HG03354 (cell line): ENCODE results near the gene DDX54.
"Not testable (repeated sequence)": the region's sequence is repeated elsewhere in the genome, so short reads cannot be mapped to it uniquely, and the experiment has no call there.

Source experiments
- ATAC-seq: cut with Tn5 transposase; IDR thresholded peaks from one replicate; pipeline ENCODE4 v1.9.1; 2021; ENCODE audit warnings: mild to moderate bottlenecking; ENCODE audit not compliant: unreplicated experiment, poor library complexity, severe bottlenecking

The DDX54 gene

DNA sequence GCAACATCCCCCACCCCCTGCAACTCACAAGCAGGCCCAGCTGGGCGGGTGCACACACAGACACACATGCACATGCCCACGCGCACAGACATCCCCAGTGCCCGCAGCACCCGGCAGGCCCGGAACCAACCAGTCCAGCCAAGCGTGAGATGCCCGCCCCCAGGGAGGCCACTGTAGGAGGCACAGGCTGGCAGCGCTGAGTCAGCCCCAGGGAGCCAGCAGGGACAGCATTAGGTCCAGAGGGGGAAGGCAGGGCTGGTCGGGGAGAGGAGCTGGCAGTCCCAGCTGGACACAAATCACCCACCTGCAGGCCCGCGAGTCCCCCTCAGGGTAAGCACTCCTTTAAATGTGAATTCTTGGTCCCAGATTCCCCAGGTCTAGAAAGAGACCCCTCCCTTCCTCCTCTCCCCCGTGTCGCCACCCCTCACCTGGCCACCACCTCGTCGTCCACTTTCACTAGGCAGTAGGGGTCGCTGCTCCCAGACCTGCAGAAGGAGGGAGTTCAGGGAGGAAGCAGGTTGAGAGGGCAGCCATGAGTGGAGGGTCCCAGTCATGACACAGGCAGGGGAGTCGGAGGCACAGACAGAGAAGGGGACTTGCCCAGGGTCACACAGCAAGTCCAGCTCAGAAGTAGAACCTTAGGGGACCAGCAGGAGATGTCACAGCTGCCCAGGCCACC lies 54.7 kb downstream of the DDX54 start:
- ATAC-seq, result no peak

DNA sequence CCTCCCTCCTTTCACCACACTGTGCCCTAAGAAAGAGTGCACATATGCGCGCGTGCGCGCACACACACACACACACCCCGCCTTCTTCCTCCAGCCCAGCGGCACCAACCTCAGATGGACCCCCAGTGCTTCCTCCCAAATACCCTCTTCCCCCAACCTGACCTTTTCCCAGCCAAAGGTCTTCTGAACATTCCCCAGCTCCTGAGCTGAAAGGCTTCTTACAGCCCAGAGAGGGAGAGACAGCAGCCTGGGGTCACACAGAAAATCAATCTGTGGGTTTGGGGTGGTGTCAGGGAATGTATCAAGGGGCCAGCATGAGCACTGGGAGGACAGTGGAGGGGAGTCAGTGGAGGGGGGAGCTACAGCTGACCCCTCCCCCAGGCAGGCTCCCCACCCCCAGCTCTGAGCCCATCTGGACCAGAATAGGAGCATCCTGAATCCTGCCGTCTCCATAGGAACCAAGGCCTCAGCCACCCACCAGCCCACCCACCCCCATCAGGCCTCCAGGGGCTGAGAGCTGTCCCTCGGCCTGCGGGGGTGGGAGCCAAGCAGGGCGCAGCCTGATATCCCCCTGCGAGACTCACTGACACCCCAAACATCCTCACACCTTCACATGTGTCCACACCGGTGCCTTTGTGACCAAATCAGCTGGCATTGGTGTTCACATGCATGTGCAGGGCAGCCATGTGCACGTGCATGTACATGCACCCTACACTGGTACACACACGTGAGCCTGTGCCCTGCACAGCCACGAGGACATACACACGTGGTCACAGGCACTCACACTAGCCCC lies 55.4 kb downstream of the DDX54 start:
- ATAC-seq, result no peak

DNA sequence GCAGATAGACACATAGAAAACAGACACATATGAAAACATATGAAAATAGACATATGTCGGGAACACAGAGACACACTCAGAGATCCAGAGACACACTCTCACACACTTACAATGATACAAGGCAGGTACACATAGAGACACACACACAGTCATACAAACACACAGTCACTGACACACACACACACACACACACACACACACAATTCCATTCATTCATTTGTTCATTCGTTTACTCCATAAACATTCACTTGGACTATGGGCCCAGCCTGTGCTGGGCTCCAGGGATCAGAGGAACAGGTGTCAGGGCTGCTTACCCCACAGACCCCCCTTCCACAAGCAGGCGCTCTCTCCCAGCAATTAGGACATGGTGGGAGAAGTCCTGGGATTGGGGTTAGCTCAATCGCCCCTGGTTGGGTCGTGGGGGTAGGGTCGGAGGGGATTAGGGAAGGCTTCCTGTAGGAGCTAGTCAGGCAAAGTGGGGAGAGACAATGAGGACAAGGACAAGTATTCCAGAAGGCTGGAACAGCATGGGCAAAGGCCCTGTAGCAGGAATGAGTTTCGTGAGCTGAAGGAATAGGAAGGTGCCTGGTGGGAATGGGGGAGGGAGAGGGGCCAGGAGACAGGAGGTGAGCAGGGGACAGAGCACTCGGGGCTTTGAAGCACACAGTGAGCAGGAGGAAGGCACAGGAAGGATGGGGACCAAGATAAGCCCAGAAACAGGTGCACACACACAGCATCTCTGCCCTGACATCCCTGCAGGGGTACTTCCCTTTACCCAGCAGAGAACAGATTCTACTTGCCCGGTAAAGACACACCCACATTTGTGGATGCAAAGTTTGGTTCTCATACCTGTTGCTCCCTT lies 56.2 kb downstream of the DDX54 start:
- ATAC-seq, result no peak

DNA sequence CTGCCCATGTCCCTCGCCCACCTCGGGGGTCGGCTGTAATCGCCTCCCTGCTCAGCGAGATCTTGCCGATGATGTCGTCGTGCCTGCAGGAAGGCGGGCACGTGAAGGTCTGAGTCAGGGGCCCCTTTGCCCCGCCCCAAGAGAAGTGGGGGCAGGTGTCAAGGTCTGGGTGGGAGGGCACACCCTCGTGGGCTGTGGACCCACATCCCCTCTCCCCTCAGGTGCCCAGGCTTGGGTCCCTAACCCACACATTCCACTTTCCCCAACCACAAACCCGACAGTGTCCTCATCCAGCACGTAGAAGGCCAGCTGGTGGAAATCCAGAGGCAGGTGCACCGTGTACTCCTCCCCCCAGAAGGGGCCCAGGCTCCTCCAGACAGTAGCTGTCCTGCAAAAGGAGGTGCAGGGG lies 57.5 kb downstream of the DDX54 start:
- ATAC-seq, result no peak

DNA sequence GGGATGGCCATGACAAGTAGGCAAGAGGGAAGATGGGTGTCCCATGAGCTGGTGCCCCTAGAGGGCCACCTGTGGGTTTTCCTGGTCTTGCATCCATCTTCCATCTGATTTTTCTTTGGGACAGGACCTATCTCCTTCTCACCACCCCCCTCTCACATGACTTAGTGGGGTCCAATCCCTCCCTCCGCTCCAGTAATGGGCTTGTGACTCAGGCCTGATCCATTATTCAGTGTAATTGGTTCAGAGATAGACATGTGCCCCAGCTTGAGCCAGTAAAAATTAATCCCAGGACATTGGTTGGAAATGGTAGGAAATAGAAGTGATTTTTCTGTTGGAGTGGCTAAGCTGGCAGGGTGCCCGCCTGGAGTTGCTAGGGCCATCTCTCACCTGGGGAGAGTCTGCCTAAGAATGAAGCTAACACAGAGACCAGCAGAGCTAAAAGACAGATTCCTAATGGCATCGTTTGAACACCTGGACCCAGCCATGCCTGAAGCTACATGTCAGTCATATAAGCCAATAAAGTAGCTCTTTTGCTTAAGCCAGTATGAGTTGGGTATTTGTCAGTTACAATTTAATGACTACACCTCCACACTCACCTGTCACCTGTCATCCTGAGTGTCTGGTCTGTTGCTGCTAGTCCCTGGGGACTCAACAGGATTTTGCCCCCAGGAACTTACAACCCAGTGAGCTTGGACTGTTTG lies 64.5 kb downstream of the DDX54 start:
- ATAC-seq, result no peak

DNA sequence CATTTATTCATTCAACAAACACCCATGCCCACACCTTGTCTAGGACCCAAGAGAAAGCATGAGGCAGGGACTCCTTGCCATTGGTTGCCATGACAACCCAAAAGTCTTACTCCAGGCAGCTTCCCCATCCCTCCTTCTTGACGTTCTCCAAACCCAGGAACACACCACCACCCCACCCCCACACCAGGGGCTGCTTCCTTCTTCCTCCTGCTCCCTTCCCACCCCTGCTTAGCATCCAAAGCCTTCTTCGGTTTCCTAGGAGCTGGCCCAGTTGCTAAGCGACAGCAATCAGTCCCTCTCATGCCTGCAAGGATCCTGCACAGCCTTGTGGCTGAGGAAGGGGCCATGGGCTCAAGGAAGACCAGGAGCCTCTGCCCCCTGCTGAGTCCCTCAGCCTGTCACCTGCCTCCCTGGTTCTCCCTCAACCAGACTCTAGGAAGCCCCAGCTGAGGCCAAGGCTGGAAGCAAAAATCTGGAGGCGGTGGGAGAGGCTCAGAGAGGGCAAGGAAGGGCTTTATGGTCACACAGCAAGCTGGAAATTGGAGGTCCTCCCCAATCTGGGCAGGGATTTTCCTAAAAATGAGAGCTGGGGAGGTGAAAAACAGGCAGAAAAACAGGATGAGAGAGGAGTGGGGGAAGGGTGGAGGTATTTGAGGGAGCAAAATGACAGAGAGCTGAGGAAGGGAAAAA lies 65.2 kb downstream of the DDX54 start:
- ATAC-seq, result no peak

DNA sequence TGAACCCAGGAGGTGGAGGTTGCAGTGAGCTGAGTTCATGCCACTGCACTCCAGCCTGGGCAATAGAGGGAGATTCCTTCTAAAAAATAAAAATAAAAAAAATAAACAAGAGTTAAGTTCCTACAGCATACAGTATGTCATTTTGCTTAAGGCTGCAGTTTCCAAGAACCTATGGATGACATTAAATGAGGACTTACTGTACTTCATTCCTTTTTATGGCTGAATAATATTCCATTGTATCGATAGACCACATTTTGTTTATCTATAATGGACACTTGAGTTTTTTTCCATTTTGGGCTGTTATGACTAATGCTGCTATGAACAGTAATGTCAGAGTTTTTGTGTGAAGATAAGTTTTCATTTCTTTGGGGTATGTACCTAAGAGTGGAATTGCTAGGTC lies 67.1 kb downstream of the DDX54 start:
- ATAC-seq, result no peak

DNA sequence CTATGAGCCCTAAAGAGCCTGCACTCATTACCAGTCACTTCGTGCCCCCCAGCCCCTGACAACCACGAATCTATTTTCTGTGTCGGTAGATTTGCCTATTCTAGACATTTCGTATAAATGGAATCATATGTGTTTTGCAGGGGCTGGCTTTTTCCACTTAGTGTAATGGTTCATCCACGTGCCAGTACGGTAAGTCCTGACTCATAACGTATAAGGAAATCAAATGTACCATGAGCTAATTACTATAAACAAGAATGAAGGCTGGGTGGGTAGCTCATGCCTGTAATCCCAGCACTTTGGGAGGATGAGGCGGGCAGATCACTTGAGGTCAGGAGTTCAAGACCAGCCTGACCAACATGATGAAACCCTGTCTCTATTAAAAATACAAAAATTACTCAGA lies 67.6 kb downstream of the DDX54 start:
- ATAC-seq, result not testable (repeated sequence)

DNA sequence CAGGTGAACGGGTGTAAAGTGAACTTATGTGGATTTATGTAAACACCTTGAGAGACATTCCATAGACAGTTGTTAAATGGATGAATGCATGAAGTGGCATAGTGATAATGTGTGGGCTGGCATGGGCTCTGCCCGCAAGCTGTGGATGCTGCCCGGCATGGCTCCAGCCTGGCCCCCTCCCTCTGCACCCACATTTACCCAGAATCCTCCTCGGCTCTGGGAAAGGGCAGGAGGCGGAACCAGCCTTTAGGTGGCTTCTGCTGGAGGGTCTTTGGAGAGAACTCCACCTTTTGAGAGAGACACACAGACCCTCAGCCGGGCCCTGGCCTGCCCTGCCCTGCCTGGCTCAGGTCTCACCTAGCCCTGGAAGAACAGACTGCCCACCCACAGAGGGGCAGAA lies 68.4 kb downstream of the DDX54 start:
- no peak for ATAC-seq

DNA sequence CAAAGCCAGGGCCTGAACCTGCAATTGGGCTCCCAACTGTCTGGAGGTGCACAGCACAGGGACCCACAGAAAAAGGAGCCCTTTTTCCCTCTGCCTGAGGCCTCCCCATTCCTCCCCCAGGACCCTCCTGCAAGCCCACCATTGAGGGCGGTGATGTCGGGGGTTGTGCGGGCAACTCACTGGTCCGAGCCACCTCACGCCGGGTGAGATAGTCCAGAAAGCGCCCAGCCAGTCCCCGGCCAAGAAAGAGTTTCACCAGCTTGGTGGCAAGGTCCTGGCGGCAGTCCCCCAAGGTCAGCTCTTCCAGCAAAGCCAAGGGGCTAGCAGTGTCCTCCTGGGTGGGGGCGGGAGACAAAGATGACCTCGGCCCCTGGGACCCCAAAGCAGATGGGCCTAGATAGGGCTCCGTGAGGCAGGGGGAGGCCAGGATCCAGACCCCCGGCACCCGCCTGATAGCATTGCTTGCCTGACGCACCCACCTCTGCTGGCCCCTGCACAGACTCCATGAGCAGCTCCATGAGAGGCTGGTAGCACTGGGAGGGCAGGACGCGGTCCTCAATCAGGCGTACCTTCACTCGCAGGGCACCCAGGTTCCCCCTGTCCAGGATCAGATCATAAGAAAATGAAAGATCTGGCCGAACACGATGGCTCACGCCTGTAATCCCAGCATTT lies 69.7 kb downstream of the DDX54 start:
- ATAC-seq, result no peak

DNA sequence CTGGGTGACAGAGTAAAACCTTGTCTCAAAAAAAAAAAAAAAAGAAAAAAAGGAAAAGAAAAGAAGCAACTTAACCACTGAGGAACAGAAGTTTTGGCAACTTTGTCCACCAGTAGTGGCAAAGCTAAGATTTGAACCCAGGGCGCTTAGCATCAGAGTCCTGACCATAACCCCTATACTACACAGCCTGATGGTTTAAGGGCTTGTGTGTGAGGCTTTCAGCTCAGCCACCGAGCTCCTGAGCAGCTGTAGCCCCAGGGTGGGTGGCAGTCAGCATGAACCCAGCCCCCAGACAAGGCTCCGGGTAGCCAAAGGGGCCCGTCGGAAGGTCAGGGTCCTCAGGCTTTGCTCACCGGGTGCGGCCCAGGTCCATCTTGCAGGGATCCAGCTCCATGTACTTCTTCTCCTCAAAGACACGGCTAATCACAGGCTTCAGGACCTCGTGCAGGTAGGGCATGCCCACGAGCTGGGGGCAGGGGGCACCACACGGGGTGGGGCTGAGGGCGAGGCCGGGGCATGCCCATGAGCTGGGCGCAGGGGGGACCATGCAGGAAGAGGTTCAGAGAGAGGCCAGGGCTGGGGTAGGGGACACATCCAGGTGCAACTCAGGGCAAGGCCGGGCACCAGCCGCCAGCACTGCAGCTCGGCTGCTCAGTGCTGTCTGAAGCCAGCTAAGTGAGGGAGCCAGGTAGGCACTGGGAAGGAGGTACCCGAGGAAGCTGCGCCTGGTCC lies 70.7 kb downstream of the DDX54 start:
- ATAC-seq, result no peak

DNA sequence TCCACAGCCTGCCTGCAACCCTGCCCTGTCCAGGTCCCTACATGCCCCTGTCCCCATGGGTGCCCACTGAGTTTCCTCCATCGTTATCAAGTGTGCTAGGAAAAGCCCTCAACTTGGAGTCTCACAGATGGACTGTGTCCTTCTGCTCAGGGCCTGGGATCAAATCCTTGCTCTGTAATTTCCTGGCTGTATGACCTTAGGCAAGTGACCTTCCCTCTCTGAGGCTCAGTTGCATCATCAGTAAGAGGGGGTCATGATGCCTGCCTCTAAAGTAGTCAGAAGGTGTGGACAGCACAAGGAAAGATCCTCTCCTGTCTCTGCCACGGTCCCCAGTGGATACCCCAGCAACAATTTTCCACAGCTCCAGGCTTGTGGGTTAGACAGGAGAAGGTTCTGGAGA lies 71.9 kb downstream of the DDX54 start:
- no peak for ATAC-seq

DNA sequence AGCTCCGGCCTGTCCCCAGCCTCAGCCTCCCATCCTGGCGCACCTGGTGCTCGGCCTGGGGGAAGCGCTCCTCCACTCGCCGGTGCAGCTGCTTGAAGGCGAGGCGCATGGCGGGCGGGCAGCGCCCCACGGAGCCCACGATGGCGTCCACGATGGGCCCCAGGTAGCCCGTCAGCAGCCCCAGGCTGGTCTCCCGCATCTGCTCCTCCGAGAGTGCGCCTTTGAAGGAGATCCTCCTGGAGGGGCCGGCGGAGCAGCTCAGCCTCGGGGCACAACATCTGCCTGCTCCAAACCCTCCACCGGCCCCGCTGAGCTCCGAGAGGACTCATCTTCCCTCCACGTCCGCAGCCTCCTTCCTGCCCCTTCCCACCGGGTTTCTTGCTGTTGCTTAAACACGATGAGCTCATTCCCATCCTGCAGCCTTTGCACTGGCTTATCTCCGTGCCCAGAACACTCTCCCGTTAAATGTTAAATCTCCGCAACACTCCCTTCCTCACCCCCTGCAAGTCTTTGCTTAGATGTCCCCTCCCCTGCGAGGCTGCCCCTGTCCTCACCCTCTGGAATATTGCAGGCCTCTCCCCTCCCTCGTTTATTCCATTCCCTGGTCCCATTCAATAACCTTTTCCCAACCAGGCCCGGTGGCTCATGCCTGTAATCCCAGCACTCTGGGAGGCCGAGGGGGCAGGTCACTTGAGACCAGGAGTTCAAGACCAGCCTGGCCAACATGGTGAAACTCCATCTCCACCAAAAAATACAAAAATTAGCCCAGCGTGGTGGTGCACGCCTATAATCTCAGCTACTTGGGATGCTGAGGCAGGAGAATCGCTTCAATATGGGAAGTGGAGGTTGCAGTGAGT lies 73.0 kb downstream of the DDX54 start:
- no peak for ATAC-seq

DNA sequence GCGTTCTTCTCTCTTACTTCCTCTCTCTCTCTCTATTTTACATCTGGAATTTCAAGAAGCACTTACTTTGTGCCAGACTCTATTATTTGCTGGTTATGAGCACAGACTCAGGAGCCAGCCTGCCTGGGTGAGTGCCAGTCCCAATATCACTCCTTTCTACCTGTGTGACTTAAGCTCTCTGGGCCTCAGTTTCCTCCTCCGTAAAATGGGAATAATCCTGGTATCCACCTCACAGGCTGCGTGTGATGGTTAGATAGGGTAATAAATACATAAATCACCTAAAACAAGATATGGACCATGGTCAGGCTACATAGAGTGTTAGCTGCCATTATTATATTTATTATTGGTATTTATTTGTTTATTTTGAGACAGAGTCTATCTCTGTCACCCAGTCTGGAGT lies 74.0 kb downstream of the DDX54 start:
- no peak for ATAC-seq

DNA sequence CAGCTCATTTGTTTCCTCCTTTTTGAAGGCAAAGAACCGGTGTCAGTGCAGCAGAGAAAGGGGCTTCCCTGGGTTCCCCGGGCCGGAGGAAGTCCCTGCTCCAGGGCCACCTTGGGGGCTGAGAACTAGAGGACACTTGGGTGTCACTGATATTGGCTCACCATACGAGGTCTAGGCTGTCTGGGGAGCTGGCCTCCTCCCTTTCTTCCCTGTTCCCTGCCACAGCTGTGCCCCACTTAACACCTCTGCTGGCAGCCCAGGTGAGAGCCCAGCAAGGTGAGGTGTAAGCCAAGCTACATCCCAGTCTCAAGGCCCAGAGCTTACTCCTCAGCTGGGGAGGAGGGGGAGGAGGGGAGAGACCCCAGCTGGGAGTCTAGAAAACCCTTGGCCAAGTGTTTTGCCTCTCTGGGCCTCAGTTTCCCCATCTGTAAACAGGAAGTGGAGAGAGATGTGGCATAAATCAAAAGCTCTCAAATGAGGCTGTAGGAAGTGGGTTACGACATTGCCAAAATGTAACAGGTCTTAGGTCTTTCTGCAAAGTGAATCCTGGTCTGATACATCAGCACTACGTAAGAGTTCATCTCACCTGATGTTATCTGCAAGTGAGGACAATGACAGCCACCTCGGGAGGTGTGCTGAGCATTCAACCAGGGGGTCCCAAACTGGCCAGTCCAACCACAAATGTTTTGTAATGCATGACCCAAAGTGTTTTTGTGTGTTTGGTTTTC lies 75.2 kb downstream of the DDX54 start:
- no peak for ATAC-seq

DNA sequence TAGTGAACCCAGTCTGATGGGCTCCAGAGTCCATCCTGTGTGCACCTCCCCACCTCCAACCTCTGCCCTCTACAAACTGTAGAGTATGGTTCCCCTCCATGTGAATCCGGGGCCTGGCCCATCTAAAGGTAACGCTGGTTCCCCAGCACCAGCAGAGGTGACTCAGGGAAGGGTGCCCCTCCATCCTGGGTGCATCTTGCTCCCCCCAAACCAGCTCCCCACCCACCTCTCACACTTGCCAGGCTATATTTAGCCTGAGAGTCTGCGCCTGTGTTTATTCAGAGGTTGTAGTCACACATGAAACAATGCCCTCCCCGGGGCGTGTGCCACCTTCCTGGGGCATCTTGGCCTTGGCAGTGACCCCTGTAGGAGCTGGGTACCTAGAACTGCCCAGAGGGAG lies 75.9 kb downstream of the DDX54 start:
- no peak for ATAC-seq

DNA sequence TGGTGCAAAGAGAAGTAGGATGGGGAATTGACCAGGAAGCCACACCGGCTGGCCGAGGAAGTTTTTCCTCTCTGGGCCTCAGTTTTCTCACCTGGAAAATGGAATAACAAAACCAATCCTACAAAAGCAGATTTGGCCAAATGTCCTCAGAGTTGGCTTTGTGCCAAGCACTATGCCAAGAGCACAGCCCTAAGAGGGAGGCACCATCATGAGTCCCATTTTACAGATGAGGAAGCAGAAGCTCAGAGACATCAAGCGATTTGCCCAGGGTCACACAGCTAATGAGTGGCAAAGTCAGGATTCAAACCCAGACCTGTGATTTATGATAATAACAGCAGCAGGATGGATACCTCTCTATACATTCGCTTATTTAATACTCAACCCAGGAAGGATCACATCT lies 77.0 kb downstream of the DDX54 start:
- ATAC-seq, result no peak
